ENCODE results near the gene TMOD3. TPM values are rescaled to one million over a fixed set of nuclear protein-coding genes. Genes with fewer than 3 reads are reported as not detected.

TMOD3 gene
- total RNA-seq, 6 donors from 2014 or later = 40.4 to 81.6 (median 72.7) TPM

DNA sequence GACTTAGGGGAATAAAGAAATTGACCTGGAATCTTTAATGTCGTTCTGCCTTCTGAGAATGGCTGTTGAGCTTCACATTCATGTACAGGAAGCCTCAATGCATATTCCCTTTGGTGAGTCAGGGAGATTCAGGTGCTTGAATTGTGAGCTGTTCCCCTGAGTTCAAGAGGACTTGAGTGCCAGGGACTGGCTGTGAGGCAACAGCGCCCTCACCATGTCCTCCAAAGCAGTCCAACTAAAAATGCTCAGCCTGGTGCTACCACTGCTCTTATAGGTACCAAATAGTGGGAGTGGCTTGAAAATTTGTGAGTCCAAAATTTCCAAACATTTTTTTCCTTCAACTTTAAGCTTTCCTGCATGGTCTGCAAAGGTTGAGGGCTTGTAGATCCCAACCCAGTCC is 88.0 kb downstream of the TMOD3 start:
- Histone ChIP-seq H3K36me3 (peaks cover 8 to 89% (median 32%) of the 10 kb centered on the region in 4 donors), H3K4me3 (no peak overlapping the region), H3K4me1 (no peaks in the 10 kb centered on the region), H3K27me3 (no peaks in the 10 kb centered on the region), H3K27ac (no peak overlapping the region), H3K9me3 (no peaks in the 10 kb centered on the region)
- 61 to 78% methylated on average over 2 of the region's 2 CpGs for WGBS, 2 donors
- DNase-seq = peak in 1 of 2 donors; percentile 75
- TF ChIP-seq, protein P1, sequence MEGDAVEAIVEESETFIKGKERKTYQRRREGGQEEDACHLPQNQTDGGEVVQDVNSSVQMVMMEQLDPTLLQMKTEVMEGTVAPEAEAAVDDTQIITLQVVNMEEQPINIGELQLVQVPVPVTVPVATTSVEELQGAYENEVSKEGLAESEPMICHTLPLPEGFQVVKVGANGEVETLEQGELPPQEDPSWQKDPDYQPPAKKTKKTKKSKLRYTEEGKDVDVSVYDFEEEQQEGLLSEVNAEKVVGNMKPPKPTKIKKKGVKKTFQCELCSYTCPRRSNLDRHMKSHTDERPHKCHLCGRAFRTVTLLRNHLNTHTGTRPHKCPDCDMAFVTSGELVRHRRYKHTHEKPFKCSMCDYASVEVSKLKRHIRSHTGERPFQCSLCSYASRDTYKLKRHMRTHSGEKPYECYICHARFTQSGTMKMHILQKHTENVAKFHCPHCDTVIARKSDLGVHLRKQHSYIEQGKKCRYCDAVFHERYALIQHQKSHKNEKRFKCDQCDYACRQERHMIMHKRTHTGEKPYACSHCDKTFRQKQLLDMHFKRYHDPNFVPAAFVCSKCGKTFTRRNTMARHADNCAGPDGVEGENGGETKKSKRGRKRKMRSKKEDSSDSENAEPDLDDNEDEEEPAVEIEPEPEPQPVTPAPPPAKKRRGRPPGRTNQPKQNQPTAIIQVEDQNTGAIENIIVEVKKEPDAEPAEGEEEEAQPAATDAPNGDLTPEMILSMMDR (IDR thresholded peaks at IDR 0.05) = peak in 3 of 6 experiments; percentile 11 to 36 (median 28)
- TF ChIP-seq POLR2A (IDR thresholded peaks at IDR 0.05) = no peak
- peak; percentile 49 to 85 for ATAC-seq (ENCODE audit: low FRiP score in 2 of 2)

DNA sequence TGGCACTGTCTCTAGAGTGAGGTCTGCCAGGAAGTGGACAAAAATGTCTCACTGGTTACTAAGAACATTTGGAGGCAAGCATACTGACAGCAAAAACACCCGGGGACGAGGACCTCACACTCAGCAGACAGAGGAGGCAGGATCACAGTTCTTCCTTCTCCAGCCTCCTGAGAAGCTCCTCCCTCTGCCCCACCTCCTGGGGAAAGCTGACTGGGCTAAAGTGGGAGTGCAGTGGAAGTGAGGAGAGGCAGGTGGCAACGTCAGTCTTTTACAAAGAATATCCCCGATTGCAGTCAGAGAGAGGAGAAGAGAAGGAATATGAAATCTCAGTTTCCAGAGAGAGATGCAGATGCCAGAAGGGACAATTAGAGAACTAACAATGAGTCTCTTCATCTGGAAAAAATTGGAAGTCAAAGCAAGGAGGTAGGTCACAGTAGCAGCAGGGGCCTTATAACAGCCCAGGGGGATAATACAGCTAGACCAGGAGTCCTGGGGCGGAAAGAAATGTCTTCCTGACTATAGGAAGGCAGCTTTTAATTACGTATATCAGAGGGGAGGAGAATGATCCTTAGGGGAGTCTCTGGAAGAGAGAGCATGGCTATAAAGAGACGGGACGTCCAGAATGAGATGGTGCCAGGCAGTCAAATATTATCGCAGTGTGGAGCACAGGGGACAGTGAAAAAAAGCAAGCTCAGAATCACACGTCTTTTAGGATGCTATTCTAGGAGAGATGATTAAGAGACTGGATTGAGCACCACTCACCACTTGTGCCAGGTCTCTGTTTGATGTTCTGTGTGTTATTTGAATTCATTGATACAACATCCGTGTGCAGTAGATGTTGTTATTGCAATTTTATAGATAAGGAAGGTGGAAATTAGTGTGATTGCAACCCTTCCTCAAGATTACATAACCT is 95.0 kb downstream of the TMOD3 start:
- no peak for DNase-seq
- no peak for TF ChIP-seq POLR2AphosphoS5 (IDR thresholded peaks at IDR 0.05)
- TF ChIP-seq, protein P1 (IDR thresholded peaks at IDR 0.05) = no peak
- no peak for TF ChIP-seq EP300 (IDR thresholded peaks at IDR 0.05)
- no peak for TF ChIP-seq POLR2A (IDR thresholded peaks at IDR 0.05)
- no peaks in the 10 kb centered on the region for H3K9me3 ChIP-seq
- WGBS, 2 donors = 74 to 76% methylated on average over 11 of the region's 11 CpGs
- H3K4me1 ChIP-seq = no peaks in the 10 kb centered on the region
- no peak for ATAC-seq (ENCODE audit: low FRiP score in 2 of 2)
- H3K27me3 ChIP-seq = no peaks in the 10 kb centered on the region
- peaks cover 5 to 69% (median 26%) of the 10 kb centered on the region in 4 donors for H3K36me3 ChIP-seq
- H3K4me3 ChIP-seq = no peak overlapping the region
- H3K27ac ChIP-seq = no peak overlapping the region

DNA sequence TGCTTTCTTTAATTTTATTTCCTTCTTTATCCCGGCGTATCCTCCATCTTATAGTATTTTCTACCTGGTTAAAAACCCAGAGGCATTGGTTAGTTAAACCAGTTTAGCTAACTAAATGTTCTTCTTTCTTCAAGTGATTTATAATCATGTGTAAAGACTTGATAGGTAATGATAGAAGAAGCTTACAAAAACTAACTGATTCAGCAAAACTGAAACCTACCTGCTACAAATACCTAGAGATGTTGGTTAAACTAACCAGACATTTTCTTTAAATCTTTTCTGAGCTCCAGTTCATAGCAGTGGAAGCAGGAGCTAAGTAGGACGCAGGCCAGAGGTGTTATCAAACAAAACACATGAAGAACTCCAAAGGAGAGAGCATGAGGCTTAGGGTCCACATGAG is 97.4 kb downstream of the TMOD3 start:
- DNase-seq (no peak), ATAC-seq (ENCODE audit: low FRiP score in 2 of 2) (no peak)
- Histone ChIP-seq H3K9me3 (no peaks in the 10 kb centered on the region), H3K27me3 (no peaks in the 10 kb centered on the region), H3K36me3 (peaks cover 5 to 74% (median 17%) of the 10 kb centered on the region in 4 donors), H3K4me1 (no peaks in the 10 kb centered on the region), H3K27ac (no peak overlapping the region), H3K4me3 (no peak overlapping the region)
- TF ChIP-seq POLR2A (IDR thresholded peaks at IDR 0.05) (no peak), POLR2AphosphoS5 (IDR thresholded peaks at IDR 0.05) (no peak), EP300 (IDR thresholded peaks at IDR 0.05) (no peak)
- TF ChIP-seq, protein P1 (IDR thresholded peaks at IDR 0.05) = no peak
- 94 to 99% methylated on average over 3 of the region's 3 CpGs for WGBS, 2 donors

DNA sequence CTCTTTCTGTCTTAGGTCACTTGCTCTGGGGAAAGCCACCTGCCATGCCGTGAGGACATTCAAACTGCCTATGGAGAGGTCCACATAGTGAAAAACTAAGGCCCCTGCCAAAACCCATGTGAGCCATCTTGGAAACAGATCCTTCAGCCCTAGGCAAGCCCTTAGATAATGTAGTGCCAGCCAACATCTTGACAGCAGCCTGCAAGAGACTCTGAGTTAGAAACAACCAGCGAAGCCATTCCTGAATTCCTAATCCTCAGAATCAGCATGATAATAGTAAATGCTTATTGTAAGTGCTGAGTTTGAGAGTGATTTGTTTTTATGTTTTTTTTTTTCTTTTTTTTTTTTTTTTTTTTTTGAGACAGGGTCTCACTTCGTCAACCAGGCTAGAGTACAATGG is 101.6 kb downstream of the TMOD3 start:
- Histone ChIP-seq H3K27me3 (no peaks in the 10 kb centered on the region), H3K9me3 (no peaks in the 10 kb centered on the region), H3K4me3 (no peak overlapping the region), H3K27ac (no peak overlapping the region), H3K4me1 (no peaks in the 10 kb centered on the region), H3K36me3 (peaks cover 0 to 48% (median 5%) of the 10 kb centered on the region in 4 donors)
- no peak for DNase-seq
- ATAC-seq (ENCODE audit: low FRiP score in 2 of 2) = no peak
- no peak for TF ChIP-seq EP300 (IDR thresholded peaks at IDR 0.05)
- no peak for TF ChIP-seq POLR2A (IDR thresholded peaks at IDR 0.05)
- TF ChIP-seq POLR2AphosphoS5 (IDR thresholded peaks at IDR 0.05) = no peak
- TF ChIP-seq, protein P1 (IDR thresholded peaks at IDR 0.05) = no peak
- 85 to 95% methylated on average over 3 of the region's 3 CpGs for WGBS, 2 donors
